Suppressor macrophage (primary cell): ENCODE measurements around the gene ZBTB21.
A peak's percentile ranks its signal among the peaks of the same experiment; 100 is the strongest.

ENCODE experiments used
- DNase-seq, 4 experiments: peaks; one replicate each; pipeline ENCODE4 v3.0.0-alpha.2; 2020 to 2022

Gene ZBTB21

DNA sequence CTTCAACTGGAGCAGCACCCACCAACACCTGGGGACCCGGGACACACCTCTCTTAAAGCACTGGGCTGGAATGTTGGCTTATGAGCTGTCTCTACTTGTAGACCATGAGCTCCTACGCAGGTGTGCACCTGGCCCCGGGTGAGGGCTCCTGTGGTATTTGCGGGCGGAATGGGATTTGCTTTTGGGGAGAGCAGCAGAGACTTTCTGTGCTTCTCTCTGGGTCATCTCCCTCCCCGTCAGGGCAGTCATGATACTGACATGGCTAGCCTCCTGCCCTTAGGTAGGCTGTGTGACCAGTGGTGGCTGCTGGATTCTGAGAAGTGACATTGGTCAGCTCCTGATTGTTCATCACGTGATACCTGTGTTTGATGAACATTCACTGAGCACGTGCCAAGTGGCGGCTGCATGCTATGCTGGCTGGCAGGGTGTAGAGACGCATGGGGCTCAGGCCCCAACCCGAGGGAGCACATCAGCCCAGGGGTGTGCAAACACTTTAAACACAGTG lies 9.0 kb upstream of the ZBTB21 start:
- no peak for DNase-seq

GRCh38 chr21:42017022-42017421 lies 6.9 kb upstream of the ZBTB21 start:
- DNase-seq: no peak

DNA sequence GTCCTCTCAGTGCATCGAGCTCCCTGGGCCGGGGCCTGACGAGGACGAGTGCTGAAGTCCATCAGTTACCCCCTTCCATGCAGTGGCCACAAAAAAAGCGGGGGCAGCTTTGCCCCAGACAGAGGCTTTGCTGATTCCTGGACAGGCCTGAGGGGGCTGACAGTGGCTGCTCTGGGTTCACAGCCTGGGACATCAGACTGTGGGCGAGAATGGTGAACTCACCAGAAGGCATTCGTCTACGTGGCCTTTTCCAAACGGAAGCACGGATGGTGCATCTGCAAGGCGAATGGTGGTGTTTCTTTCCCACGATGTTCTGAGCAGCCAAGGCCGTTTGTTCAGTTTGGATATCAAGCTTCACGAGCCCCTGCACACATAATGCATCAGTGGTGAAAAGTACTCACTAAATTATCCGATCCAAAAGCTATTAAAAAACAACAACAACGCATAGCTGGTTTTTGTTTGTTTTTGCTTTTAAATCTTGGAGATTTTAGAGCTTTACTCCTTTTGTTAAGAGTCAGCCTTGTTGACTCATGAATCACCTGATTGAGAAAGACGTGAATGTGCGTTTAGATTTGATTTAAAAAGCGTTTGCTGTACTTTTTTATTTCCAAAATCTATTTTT lies 6.3 kb upstream of the ZBTB21 start:
- no peak for DNase-seq

DNA sequence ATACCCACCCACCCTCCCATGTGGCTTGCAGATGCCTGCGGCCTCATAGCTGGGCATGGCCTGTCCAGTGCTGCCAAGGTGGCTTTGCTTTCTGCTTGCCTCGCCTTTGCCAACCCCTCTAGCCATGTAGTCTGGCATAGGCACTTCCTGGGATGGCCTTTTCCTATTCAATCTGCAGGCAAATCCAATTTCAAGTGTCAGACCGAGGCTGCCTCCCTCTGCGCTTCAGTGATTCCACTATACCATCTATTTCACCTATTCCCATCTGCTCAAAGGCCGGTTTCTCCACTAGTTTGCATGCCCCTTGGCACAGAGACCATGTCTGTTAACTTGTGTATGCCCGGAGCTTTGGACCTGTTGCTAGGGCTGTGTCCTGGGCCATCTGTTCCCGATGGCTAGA lies 3.8 kb upstream of the ZBTB21 start:
- DNase-seq: no peak

- no peak for DNase-seq
These were observed 3.2 kb upstream of the ZBTB21 start for GRCh38 chr21:42013376-42013775.

- DNase-seq: no peak
These were observed 2.7 kb upstream of the ZBTB21 start for GRCh38 chr21:42012763-42013329.

DNA sequence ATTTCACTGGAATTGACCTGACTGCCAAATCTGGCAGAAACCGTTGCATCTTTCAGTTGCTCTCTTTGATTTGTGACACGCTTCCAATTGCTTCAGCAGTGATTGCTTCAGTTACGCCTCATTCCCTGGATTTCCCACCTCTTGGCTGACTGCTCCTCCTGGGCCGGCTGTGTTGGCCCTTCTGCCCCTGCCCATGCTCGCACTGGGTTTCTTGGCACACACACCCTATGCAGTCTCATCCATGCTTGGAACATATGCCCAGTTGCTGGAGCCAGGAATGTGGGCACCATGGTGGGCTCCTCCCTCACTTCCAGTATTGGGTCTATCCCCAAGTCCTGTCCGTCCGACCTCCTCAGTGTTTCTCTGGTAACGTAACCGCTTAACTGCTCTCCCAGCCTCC lies 2.2 kb upstream of the ZBTB21 start:
- DNase-seq: no peak

DNA sequence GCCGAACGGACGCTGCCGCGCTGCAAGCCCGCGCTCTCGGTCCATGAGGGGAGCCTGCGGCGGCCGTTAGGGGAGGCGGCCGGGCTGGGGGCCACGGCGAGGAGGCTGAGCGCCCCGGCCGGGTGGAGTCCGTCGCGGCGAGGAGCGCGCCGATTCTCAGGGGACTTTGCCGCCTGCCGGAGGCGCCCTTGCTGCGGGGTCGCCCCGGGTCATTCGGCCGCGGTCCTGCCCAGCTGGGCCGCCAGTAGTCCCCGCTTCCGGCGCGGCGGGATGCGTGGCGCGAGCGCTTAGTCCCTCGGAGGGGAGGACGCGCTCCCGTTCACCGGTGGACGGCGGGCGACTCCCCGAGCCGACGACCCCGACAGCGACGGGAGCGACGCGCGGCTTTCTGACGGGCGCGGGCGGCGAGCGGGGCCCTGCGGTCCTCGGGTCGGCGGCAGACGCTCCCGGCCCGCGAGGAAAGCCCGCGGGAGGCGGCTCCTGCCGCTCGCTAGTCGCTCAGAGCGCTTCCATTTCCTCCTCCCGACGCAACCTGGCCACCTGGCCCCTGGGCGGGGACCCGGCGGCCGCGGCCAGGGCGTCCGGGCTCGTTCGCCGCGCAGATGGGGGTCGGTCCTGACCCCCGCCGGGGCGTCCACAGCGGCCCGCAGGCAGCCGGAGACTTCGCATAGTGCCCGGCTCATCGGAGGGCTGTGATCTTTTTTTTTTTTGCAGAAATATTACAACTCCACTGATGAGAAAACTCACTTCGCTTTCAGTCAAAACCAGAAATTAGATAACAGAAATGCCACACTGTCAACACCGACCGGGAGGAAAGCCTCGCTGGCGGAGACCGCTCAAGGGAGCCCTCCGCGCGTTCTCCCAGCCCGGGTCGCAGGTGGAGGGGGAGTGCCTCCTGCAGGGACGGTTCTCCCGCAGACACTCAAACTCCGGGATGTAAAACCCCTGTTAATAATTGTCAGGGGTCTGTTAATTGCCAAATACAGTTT lies 641 bp upstream of the ZBTB21 start:
- peak in 2 of 4 experiments; percentile 26 to 50 for DNase-seq

DNA sequence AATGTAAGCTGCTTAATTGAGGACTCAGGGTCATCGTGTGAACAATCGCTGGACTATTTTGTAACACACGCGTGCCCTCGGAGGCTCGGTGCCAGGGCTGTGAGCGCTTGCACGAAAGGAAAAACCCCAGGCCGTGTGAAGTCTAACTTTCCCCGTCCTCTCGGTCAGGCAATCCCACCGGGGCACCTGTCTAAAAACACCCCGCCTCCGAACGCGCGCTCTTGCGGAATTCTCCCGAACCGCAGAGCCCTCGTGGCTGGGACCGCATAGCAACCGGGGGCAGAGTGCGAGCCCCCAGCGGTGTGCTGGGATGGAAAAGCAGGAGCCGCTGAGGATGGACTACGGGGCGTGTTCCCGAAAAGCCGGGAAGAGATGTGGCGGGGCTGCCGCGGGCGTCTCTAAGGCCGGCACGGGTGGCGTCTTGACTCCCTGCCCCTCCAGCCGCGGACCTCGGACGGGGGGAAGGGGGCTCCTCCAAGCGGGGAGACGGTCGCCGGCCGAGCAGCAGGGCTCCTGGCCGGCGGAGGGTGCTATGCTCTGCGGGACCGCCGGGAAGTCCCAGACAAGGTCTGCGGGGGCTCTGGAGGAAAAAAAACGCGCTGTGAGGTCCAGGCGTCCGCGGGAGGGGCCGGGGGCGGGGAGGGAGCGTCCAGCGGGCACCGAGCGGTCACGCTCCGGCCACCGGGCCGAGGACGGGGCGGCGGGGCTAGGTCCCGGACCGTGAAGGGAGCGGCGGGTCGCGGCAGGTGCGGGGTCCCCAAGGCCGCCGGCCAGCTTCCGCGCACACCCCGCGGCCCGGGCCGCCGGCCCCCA lies 936 bp downstream of the ZBTB21 start:
- peak; percentile 62 to 77 (median 72) for DNase-seq

- DNase-seq: peak; percentile 21 to 64 (median 46)
These were observed 2.7 kb downstream of the ZBTB21 start for GRCh38 chr21:42007356-42007940.

DNA sequence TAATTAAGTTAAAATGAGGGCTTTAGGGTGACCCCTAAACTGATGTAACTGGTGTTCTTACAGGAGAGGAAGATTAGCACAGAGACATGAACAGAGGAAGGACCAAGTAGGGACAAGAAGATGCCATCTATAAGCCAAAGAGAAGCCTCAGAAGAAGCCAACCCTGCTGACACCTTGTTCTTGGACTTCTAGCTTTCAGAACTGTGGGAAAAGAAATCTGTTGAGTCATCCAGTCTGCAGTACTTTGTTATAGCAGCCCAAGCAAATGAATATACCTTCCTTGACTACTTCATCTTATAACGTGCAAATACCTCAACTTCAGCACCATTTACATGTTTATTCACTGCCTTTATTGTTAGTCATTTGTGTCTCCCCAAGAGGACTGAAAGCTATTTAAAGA lies 3.4 kb downstream of the ZBTB21 start:
- peak in 1 of 4 experiments; percentile 7 for DNase-seq

DNA sequence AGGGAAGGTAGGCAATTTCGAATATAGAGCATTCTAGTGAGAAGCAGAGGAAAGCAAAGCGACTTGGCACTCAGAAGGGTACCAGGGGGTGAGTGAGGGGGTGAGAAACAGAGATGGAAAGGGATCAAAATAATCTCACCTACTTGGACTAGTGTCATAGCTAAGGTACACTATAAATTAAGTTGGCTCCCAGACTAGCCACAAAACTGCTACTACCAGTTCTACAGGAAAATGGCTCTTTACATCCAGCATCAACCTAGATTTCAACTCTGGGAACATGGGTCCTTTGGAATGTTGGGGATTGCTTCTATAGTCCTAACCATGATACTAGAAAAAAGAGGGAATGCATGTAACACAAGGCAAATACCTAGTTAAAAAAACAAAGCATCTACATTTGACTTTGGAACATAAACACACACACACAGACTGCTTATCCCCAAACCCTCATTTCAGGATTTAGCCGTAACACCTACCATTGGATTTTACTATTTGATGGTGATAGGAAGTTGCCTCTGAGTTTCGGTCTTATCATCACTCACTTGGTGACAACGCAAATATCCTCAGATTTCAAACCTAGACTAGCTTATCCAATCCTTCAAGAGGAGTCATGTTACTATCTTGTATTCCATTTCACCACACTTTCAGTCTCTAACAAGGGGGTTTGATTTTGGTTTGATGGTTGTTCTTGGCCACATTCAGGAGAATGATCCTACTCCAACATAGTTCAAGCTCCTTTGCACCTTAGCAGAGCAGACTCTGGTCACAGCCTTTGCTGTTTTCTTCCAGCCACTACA lies 5.6 kb downstream of the ZBTB21 start:
- no peak for DNase-seq

DNA sequence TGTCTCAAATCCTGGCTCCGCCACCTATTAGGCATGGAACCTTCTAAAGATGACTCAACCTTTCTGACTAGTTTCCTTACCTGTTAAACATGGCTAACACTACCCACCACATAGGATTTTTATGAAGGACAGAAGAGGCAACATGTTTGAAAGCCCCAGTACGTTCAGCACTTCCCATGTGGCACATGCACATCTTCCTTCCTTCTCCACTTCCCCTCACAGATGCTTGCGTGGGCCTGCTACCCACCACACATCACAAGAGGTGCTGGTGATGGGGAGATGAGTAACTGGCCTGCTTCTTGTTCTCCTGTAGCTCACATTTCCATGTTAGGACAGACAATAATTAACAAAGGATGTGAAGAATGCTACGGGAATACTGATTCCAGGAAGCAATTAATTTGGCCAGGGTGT lies 7.1 kb downstream of the ZBTB21 start:
- DNase-seq: peak; percentile 66 to 87 (median 84)

GRCh38 chr21:42002421-42002958 lies 7.7 kb downstream of the ZBTB21 start:
- DNase-seq: peak in 3 of 4 experiments; percentile 16 to 37 (median 25)

- no peak for DNase-seq
These were observed 8.4 kb downstream of the ZBTB21 start for GRCh38 chr21:42001781-42002180.

- no peak for DNase-seq
These were observed 9.3 kb downstream of the ZBTB21 start for GRCh38 chr21:42000908-42001307.

DNA sequence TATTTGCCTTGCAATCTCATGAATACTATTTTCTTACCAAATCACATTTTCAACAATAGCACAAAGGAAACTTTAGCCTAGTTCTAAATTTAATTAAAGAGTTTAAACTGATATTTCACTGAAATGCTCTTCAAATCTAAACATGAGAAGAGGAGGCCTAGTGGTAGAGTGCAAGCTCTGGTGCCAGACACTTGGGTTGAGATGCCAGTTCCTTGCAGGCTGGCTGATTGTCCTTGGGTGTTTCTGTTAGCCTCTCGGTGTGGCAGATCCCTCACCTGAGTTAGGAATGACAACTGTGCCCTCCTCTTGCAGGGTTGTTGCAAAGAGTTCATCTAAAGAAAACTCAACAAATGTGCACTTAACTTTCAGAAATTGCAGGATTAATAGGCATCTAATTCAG lies 12.5 kb downstream of the ZBTB21 start:
- no peak for DNase-seq

- DNase-seq: no peak
These were observed 14.6 kb downstream of the ZBTB21 start for GRCh38 chr21:41995577-41995976.

- peak in 1 of 4 experiments; percentile 8 for DNase-seq
These were observed 15.5 kb downstream of the ZBTB21 start for GRCh38 chr21:41994613-41995012.

DNA sequence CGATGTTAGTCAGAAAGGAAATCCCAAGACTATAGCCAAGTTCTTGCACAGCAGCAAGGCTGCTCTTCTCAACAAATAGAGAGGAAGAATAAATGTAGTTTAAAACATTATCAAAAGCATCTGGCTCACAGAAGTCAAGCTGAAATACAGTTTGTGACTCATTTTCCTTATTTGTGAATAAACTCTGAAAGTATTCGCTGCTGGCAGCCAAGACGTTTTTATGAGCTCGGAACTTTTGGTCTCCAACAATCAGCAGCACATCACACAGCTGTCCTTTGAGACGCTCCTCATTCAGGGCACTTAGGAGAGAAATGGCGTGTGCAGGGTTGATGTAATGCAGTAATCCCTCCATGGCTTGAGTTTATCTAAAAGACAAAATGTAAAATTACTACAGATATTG lies 16.4 kb downstream of the ZBTB21 start:
- DNase-seq: no peak

- DNase-seq: no peak
These were observed 17.6 kb downstream of the ZBTB21 start for GRCh38 chr21:41992576-41992975.
